ENCODE data around the gene TCF12.
A peak's percentile ranks its signal among the peaks of the same experiment; 100 is the strongest.

Gene TCF12

GRCh38 chr15:57190208-57190607 lies 271.8 kb downstream of the TCF12 start:
- DNase-seq: no peak

- DNase-seq: no peak
Observed at GRCh38 chr15:57193161-57193560, 274.7 kb downstream of the TCF12 start.

GRCh38 chr15:57195326-57195725 lies 276.9 kb downstream of the TCF12 start:
- no peak for DNase-seq

GRCh38 chr15:57196865-57197264 lies 278.4 kb downstream of the TCF12 start:
- DNase-seq: no peak

DNA sequence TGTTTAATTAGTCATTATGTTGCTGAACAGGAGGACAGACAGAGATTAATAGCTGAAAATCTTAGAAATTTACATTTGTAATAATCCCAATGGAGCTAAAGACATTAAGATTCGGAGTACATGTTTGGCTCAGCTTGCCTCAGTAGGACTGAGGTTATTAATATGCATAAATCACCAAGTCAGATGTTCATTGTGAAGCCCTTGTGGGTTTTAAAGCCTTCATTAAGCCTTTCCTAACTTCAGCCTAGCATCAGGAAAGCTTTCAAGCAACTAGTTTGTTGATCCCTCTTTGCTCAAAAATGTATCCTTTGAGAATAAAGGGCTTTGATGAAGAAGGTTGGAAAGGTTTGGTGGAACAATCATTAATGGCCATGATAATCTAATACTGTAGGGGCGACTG lies 279.7 kb downstream of the TCF12 start:
- DNase-seq: no peak

DNA sequence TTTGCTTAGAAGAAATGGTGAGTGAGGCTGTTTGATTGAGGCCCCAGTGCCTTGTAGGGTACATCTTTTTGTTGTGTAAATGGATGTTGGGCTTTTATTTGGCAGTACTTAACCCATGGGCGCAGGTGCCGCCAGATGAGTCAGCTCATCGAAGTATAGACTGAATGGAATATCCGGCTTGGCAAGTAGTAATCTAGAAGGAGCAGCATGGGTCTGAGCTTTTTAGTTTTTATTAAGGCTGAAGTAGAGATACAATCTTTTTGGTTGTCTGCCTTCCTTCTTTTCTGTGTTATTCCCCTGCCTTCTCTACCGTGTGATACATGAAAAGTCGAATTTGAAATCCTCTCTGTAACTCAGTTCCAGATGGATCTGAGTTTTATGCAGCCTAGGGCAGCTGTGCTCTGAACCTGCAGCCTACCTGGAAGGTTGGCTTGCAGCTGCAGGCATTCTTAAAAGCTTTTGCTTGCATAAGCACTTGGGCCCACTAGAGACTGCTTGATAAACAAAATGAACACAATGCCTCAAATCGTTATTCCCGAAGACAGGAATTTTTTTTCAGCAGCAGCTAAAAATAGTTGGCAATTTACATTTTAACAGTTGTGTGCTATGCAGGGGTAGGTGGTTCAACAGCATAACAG lies 280.3 kb downstream of the TCF12 start:
- no peak for DNase-seq

DNA sequence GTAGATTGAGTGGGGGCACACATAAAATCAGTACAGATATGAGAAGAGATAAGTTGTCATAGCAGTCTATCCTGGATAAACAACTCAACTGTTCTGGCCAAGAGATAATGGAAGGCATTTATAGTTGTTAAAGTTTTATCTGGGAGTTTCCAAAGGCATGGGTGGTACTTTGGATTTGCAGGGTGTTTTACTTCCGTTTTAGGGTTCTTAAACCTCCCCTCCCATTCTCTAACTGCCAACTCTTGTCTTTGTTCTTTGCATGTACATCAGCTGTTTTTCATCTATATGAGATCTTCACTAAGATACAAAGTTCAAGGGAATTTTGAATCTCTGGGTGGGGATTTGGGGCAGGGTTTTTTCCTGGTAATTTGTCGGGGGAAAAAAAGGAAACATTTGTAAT lies 283.1 kb downstream of the TCF12 start:
- no peak for DNase-seq

DNA sequence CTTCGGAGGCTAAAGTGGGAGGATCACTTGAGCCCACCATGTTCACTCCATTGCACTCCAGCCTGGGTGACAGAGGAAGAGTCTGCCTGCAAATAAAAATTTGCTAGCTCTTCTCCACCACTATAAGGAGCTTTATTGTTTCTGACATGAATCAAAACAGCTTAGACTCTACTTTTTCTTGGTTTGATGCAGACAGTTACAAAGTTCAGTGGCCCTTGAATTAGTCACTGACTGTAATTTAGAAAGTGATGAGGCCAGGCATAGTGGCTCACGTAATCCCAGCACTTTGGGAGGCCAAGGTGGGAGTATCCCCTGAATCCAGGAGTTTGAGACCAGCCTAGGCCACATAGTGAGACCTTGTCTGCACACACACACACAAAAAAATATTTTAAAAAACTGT lies 285.5 kb downstream of the TCF12 start:
- DNase-seq: no peak

- no peak for DNase-seq
Observed at GRCh38 chr15:57205027-57205855, 286.8 kb downstream of the TCF12 start.

- DNase-seq: no peak
Observed at GRCh38 chr15:57205996-57206395, 287.6 kb downstream of the TCF12 start.

GRCh38 chr15:57213862-57214261 lies 295.4 kb downstream of the TCF12 start:
- peak; percentile 25 for DNase-seq

DNA sequence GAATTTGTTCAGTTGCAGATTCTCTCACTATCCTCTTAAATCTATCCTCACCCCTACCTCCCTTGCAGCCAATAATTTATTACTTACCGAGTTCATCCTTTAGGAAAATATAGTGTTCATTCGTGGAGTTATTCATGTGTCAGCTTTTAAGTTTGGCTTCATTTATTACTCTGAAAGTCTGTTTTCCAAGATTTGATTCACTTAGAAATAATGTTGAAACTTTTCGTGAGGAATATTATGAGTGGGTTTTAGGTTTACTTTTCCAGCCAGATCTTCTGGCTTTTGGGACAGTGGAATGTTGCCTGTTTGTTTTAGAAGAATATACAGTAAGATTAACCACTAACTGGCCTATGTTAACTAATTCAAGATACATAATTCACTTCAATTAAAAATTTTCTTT lies 296.9 kb downstream of the TCF12 start:
- DNase-seq: no peak

GRCh38 chr15:57215881-57216280 lies 297.4 kb downstream of the TCF12 start:
- DNase-seq: no peak

- no peak for DNase-seq
Observed at GRCh38 chr15:57216288-57216687, 297.8 kb downstream of the TCF12 start.

DNA sequence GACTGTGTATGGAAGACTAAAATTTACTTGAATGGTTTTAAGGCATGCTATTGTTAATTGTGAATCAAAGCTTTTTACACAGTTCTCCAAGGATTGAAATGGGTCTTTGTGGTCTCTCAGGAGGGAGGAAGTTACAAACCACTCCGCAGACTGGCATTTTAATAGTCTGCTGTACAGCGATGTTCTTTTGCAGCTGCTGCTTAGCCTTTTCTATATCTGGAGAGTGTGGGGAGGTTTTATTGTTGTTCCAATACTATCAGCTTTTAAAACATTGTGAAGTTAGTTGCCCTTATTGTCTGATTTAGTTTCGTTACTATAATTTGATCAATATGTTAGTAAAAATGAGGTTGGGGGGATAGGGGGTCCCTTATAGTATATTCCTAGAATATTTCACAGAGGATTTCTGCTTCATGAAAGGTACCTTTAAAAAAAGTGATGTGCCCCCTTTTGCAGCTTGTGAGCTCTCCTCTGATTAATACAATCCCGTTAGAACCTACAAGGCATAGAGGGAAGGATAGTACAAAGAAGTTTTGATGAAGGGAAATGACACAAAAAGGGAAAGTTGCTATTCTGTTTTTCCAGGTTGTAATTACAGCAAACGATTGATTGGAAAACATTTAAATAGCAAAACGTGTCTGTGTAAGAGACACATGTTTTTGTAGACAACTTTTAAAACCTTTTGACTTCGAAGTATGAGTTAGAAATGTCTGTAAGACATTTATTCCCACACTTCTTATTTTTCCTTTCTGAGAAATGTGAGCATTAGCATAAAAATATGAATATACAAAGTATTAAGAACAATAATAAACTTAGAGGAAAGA lies 299.5 kb downstream of the TCF12 start:
- no peak for DNase-seq

DNA sequence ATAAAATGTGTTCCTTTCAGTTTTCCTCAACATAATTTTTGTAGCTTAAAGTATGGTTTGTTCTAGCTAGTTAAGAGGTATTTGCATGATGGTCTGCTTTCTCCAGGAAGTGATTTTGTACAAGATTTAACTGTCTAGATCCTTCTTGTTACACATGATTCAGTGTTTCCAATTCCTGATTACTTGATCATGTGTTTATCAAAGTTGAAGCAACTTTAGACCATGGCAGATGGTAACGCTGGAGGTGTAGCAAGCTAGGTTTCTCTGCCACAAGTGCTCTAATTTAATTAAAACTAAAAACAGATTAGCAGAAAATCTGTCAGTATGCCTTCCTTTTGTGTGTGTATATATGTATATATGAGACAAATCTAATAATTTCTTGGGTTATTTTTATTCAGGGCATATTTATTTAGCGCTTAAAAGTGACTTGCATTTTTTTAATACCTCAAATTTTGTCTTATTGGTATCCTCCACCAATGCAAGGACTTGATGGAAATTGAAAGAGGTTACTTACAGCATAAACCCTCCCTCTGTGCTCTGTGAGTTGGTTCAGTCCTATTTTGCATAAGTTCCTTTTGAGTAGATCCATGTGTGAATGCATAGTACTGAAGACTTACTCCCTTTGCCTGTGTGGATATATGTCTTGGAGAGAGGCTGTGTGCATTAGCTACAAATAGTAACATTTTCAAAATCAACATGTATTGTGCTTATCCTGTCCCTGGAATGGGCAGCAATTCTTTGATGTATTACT lies 300.6 kb downstream of the TCF12 start:
- no peak for DNase-seq

- no peak for DNase-seq
Observed at GRCh38 chr15:57220205-57220604, 301.8 kb downstream of the TCF12 start.

DNA sequence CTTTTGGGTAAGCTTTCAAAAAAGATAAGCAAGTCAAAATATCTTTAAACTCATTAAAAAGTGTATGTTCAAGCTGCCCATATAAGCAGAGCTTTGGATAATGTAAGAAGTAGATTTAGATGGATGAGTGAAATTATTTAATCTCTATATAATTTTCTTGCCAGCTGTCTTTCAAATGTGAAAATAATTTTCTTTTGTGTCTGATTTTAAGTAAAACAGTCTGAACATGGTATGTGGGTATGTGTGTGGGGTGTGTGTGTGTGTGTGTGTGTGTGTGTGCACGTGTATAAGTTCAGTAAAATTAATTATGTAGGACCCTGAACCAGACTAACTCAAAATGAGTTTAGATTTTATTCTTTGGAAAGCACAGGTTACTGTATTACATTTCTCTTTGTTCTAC lies 302.7 kb downstream of the TCF12 start:
- no peak for DNase-seq

DNA sequence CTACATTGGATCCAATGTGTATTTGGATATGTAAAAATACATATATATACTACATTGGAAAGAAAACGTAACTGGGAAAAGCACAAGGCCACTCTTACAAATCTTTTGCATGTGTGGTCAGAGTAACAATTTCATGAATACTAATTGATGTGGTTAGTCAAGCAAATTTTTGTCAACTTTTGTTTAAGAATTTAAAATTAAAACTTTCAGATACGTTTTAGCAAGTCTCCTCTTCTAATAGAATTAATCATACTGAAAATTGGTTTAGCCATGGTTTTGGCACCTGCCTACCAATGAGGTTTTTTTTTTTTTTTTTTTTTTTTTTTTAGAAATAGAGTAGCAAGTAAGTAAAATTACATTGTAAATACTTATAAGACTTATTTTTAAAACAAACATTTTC lies 304.9 kb downstream of the TCF12 start:
- no peak for DNase-seq

- DNase-seq: no peak
Observed at GRCh38 chr15:57223887-57224286, 305.4 kb downstream of the TCF12 start.

- no peak for DNase-seq
Observed at GRCh38 chr15:57224664-57225063, 306.2 kb downstream of the TCF12 start.

- DNase-seq: no peak
Observed at GRCh38 chr15:57227166-57227565, 308.7 kb downstream of the TCF12 start.

DNA sequence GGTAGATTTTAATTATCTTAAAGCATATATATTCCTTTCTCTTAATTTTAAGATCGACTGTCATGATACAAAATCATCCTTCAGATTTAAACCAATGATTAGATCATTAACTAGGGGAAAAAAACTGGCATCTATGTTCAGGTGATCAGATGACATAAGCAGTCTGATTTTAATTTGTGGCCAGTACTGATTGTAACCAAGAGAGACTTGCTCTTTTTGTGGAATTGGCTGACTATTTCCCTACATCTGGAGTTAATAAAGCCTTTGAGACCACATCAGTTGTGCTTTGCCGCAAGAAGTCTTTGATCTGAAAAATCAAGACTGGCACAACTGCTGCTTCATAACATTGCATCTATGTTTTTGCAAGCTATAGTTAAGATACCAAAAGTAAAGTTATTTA lies 309.5 kb downstream of the TCF12 start:
- no peak for DNase-seq
